ENCODE measurements around the gene NMT2.
"Not testable (repeated sequence)": the region's sequence is repeated elsewhere in the genome, so short reads cannot be mapped to it uniquely, and the experiment has no call there.

Gene NMT2

DNA sequence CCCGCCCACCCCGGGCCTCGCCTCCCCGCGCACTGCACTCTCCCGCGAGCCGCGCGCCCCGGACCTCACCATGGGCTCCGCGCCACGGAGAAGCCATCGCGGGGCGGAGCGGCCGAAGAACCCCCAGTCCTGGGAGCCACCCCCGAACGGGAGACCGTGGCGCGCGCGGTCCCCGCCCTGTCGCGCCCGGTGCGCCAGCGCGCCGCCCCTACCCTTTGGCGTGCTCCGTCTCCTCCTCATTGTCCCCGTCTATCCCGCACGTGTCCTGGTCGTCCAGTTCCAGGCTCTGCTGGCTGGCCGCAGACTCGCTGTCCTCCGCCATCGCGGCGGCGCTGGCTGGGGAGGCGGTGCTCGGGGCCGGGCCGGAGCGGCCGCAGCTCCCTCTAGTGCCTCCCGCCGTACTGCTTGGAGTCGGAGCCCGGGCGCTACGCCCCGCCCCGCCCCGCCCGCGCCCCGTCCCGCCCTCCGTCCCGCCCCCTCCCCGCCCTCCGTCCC lies at the start of gene NMT2:
Gene NMT2 (minus strand): TSS at position 403 of the 495 bp plus-strand sequence. CDS start 81 bp downstream, at position 322.
- FAIRE-seq, result no peak

DNA sequence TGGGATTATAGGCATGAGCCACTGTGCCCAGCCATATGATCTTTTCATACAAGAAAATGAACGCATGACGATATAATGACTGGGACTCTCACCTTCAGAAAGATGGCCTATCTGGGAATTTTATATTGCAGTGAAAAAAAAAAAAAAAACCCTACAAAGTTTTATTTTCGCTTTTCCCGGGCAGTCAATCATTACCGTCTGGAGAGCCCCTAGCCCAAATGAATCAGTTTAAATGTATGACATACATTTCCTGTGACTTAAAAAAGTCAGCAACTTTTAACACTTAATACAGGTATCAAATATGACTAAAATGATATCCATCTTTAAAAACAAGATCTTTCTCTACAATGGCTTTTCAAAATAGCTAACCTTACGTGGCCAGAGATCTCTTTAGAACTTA lies 48.2 kb upstream of the NMT2 start:
- FAIRE-seq, result no peak

DNA sequence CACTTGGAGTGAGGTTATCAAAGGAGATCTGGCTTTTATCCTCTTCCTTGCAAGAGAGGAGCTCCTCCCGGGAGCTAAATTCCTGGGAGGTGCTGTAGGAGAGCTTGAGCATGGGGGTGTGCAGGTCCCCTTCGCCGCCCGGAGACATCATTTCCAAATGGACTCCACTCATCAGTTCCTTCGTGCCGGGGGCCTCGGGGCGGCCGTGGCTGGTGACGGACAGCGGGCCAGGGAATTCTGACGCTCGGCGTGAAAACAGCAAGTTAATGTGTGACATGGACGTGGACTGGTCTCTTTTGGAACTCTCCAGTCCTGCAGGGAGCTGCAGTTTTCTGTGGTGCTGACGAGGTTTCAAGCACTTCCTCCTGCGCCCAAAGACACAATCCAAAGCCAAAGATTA lies 45.7 kb upstream of the NMT2 start:
- FAIRE-seq, result no peak

DNA sequence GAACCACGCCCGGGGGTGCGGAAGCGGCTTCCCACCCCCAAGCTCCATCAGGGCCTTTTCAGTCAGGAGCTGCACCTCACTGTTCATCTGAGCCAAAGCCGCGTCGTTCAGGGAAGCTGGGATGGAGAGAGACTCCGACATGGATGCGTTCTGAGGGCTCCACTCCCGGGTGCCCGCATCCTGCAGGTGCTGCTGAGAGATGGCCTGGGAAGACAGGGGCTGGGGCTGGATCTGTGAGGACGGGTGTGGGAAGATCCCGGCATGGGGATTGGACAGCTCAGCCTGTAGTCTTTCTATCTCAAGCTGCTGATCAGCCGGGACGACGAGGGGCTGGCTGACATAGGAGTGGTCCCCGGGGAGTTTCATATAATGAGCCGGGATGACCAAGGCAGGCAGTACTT lies 45.0 kb upstream of the NMT2 start:
- FAIRE-seq, result no peak

DNA sequence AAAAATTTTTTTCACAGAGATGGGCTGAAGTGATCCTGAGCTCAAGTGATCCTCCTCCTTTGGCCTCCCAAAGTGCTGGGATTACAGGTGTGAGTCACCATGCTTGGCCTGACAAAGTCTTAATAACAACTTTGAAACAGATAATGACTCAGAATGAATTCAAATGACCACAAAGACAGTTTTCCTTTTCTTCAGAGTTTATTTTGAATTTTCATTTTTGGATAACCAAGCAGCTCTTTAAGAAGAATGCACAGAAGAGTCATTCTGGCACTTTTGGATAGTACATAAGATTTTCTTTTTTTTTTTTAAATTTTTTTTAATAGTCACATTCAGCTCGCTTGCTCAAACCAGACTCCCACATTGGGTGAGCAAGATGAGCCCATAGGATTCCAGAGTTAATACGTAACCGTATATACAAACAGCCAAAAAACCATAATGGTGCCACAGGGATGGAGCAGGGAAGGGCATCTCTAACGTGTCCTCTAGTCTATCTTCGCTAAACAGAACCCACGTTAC lies 43.0 kb upstream of the NMT2 start:
- no peak for FAIRE-seq

DNA sequence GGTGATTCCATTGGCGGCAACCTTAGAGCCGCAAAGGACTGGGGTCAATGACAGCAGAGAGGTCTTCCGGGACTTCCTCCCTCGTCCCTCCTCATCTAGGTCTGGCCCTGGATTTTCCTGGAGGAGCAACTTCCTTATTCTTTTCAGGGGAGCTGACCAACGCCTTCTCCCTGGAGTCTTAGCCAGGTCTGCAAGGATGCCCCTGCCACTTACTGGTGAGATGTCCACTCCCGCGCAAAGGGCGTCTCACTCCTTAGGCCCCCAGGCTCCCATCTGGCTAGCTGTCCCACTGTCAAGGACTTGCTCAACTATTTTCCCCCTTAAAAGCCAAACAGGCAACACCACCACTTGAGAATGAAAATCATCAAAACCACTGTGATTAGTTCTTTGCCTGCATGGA lies 42.0 kb upstream of the NMT2 start:
- no peak for FAIRE-seq

DNA sequence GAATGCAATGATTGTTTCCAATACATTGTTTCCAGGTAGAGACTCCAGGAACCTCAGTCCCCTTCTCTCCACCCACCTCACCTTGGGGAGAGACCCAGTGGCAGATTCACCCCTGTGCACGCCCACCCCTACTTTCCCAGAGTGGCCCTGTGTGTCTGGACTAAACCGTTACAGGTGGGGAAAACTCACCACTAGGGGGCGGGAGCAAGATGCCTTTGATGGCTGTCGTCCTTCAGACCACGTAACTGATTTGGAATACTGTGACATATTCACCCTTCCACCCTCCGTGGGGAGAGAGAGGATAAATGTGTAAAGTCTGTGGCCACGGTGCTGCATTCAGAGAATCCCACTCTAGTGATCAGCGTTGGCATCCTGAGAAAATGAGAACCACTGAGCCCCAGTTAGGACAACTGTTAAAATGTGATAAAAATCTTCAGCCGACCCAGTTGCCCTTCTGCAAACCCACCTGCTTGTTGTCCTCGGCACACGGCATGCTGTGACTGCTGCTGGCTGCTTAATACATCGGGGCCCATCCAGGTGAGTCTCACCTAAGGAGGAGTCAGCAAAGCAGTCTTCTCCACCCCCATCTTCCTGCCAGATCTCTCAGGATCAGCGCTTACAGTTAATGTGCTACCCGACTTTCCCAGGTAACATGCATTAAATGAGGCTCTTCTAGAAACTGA lies 41.5 kb upstream of the NMT2 start:
- FAIRE-seq, result no peak

DNA sequence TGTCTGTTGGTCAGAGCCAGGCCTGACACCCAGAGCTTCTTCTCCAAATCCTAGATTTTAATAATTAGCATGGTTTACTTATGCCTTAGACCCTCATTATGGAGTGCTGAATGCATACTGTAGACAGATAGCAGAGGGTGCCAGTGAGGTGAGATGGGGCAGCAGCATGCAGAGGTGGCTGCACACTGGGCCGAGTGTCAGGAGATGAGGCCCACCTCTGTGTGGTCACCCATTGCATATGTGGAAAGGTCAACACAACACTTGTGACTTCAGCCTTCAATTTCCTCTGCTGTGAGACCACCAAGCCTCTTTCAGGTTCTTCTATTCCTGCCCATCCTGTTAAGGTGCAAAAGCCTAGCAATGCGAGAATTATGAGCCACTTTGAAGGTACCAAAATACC lies 39.7 kb upstream of the NMT2 start:
- no peak for FAIRE-seq

DNA sequence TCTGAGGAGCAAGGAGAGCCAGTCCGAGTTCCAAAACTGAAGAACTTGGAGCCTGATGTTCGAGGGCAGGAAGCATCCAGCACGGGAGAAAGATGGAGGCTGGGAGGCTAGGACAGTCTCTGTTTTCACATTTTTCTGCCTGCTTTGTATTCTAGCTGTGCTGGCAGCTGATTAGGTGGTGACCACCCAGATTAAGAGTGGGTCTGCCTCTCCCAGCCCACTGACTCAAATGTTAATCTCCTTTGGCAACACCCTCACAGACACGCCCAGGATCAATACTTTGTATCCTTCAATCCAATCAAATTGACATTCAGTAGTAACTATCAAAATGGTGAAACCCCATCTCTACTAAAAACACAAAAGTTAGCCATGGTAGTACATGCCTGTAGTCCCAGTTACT lies 38.9 kb upstream of the NMT2 start:
- FAIRE-seq, result not testable (repeated sequence)

DNA sequence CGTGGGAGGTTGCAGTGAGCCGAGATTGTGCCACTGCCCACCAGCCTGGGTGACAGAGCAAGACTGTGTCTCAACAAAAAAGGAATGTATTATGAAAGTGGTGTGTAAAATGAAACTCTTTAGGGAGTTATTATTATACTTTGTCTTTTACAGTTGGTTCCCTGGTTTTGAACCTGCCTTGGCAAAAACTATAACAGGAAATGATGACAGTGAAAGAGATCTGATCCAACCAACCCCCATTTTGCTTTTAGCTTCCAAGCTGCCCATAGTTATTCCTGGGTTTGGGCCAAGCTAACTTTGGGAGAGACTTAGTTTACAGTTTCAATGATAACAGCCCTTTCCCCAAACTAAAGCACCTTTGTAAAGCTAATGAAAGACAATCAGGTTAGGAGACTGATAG lies 34.1 kb upstream of the NMT2 start:
- FAIRE-seq, result no peak

DNA sequence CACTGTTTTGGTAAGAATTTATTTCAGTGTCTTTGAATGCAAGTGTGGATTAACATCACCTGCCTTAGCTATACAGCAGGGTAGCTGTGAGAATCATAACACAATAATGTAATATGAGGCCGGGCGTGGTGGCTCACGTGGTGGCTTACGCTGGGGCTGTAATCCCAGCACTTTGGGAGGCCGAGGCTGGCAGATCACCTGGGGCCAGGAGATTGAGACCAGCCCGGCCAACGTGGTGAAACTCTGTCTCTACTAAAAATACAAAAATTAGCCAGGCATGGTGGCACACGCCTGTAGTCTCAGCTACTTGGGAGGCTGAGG lies 33.8 kb upstream of the NMT2 start:
- FAIRE-seq, result not testable (repeated sequence)

DNA sequence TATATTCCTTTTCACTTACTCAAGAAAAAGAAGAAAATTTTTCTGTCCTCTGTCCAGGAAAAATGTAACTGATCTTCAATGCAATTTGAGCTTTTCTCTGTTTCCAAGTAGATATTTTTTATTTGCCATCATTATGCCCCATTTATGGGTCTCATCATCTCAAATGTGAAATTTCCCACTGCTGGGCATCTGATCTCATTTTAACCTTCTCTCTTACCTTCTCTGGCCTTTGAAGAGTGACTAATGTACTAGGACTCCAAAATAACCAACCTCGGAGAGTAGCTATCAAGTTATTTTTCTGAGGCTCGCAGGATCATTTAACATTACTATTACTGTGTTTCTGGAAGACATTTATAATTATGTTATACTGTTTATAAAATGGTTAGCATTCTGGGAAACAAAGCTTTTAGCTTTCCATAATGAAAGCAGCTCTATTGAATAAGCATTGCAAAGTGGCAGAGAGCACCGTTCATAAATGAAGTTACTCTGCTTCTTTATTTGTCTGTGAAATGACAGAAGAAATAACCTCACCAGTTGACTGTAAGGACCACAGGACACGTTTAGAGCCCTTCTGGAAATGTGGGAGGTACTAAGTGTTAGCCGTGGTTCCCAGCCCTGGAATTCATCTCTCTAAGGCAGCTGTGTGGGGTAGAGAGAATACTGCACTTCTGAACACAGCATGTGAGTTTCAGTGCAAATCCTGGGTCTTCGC lies 33.3 kb upstream of the NMT2 start:
- no peak for FAIRE-seq

DNA sequence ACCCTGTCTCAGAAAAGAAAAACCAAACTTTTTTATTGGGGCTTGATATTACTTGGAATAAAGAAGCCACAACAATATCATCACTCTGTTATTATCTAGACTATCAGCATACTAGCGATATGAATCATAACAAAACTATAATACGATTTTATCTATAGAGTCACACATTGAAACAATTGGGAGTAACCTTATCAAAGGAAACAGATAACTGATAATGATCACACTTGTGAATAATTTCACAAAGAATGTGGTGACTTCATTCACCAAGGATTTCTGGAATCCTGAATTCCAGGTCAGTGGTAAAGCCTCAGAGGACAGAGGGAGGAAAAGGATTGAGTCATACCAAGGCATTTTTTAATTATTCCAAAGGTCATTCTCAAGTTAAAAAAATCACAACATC lies 32.1 kb upstream of the NMT2 start:
- peak; percentile 78 for FAIRE-seq

DNA sequence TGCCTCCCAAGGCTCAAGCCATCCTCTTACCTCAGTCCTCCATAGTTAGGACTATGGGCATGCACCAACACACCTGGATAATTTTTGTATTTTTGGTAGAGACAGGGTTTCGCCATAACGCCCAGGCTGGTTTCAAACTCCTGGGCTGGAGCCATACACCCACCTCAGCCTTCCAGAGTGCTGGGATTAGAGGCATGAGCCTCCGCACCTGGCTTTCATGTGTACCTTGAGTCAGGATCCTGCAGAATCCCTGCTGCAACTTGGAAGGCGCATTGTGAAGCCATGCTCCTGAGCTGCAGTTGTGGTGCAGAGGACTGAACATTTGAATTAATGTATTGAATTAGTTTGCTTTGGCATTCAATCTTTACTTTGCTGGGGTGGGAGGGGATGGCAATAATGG lies 29.4 kb upstream of the NMT2 start:
- FAIRE-seq, result no peak

DNA sequence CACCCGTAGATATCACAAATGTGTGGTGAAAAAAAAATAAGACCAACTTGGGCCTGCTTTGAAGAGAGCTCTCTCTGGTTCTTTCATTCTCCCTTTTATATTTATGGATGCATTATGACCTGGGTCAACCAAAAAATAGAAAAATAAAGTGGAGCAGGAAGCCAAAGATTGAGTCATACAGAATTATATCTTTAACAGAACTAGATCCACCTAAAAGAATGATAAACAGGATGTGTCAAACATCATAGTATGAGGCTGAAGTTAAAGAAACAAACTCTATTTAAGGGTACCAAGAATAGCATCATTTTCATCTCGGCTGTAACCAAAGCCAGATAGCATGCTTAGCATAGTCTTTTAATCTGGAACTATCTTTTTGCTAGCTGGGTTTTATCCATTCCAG lies 28.8 kb upstream of the NMT2 start:
- peak; percentile 95 for FAIRE-seq

DNA sequence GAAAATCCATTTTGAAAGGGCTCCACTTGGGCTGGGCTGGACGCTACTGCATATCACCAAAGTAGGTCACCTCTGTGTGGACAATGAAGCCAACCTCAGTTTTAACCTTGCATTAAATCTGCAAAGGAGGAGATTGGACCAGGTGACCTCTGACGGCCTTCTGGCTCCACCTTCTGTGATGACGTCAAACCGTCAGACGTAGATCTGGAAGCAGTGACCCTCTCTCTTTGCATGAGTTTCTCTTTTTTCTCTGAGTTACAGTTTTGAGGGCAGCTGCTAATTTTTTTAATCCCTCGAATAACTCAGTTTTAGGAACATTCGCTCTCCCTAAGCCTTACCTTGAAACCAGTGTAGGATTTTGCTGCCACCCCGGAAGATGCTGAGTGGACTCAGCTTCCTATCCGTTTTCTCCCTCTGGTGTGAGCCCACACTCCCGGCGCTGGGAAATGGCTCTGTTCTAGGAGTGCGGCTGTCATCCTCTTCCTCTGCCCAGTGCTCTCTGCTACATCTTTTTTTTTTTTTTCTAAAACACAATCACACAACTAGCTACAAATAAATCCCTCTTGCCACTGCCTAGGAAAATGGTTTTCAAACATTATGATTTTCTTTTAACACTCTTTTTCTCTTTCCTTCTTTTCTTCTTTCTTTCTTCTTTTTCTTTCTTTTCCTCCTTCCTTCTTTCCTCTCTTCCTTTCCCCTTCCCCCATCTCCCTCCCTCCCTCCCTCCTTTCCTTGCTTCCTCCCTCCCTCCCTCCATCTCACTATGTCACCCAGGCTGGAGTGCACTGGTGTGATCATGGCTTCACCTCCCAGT lies 27.7 kb upstream of the NMT2 start:
- FAIRE-seq, result no peak

DNA sequence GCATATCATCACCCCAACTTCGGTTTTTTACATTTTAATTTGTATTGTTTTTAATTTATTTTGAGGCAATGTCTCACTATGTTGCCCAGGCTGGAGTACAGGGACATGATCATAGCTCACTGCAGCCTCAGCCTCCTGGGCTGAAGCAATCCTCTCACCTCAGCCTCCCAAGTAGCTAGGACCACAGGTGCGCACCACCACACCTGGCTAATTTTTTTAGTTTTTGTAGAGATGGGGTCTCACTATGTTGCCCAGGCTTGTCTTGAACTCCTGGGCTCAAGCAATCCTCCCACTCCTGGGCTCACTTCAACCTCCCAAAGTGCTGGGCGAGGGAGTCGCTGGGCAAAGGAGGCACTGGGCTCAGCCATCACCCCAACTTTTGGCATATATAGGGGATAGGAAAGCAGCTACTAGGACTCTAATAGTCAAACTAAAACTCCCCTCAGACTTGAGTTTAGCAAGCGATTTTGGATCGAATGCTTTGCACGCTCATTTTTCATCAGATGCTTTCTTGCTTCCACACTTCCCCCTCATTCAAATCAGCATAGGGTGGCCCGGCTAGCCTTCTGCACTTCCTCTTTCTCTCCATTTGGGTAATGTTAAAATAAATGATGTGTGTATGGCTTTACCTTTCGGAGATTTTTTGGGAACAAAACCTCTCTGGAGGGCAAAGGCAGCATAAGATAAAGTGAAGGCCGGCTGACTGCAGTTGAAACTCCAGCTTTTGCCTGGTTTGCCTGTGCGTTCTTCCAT lies 20.8 kb upstream of the NMT2 start:
- no peak for FAIRE-seq

DNA sequence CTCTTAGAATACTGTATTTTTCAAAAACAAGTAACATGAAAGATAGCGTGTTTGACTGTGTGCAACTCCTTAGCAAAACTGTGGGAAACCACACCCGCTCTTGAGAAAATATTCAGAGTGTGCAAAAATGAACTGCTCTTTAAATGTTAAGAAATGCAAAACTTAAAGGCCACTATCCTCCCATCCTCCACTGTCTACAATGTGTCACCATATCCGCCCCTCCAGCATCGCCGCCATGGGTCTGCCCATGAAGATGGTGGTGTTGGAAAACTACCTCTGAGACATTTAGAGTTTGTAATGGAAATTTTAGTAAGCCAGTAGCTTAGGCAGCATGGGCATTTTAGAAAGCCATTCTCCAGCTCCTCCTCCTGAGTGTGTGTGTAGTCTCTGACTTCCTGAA lies 20.1 kb upstream of the NMT2 start:
- FAIRE-seq, result no peak

DNA sequence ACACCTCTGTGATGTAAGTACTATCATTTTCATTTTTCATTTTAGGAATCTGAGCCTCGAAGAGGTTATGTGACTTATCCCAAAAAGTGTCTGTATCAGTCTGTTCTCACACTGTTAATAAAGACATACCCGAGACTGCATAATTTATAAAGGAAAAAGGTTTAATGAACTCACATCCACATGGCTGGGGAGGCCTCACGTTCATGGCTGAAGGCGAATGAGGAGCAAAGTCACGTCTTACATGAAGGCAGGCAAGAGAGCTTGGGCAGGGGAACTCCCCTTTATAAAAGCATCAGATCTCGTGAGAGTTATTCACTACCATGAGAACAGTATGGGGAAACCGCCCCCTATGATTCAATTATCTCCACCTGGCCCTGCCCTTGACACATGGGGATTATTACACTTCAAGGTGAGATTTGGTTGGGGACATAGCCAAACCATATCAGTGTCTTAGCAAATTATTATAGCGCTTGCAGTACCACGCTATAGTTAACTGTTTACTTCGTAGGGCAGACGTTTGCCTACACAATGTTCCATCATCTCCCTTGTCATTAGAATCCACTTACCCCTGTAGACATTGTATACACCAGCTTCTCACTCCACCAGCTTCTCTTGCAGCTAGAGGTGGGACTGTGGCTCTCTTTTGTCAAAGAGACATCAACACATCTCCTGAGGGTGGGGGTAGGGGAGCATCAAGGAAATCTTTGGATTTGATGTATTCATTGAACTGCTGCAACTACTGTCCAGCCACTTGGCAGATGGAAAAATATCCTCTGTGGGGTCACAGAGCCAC lies 15.4 kb upstream of the NMT2 start:
- no peak for FAIRE-seq

DNA sequence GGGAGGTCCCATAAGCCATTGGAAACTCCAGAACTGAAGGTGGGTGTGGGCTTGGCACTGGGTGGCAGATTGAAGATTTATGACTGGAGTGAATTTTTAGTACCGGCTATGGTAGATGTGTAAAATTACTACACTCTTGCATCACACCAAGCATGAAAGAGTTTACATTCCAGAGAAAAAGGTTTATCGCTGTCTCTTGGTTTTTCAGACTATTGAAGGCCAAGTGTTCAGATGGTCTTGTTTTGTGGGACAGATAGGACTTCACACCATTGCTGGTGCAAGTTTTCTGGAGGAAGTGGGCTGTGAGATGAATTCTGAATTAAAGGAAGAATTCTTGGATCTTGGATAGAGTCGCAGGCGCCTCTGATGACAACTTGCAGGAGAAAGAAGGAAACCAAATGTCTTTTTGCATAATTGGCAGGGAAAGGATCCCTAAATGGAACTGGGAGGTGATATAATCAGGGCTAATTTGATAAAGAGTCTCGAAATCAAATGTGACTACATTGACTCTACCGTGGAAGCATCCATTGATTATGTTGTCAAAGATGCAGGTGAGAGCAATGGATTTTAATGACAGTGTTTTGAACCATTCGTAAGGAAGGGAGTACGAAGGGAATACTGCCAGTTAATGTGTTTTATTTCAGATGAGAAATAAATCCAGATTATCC lies 14.2 kb upstream of the NMT2 start:
- no peak for FAIRE-seq

DNA sequence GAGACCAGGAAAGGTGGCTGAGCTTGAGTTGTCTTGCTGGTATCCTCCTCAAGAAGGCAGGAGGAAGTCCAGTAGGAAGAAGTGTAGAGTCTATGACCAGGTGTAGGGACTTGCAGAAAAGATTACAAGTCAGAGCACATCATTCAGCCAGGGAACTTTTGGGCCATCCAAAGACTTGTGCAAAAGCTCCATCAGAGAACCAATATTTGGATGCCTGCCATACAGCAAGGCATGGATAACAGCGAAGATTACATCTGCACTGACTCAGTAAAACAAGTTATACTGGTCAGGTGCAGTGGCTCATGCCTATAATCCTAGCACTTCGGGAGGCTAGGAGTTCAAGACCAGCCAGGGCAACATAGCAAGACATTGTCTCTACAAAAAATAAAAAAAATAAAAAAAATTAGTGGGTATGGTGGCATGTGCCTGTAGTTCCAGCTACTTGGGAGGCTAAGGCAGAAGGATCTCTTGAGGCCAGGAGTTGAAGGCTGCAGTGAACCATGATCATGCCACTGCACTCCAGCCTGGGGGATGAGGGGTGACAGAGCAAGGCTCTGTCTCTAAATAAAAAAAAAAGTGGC lies 13.2 kb upstream of the NMT2 start:
- FAIRE-seq, result no peak

All from endometrium (tissue), 2 donors.